Fibroblast of gingiva (primary cell): ENCODE results near the gene PTPRD.

Experiments
- DNase-seq: peaks from one replicate; pipeline ENCODE4 v3.0.0-alpha.2; 2011; ENCODE audit warnings: low read depth

The PTPRD gene

DNA sequence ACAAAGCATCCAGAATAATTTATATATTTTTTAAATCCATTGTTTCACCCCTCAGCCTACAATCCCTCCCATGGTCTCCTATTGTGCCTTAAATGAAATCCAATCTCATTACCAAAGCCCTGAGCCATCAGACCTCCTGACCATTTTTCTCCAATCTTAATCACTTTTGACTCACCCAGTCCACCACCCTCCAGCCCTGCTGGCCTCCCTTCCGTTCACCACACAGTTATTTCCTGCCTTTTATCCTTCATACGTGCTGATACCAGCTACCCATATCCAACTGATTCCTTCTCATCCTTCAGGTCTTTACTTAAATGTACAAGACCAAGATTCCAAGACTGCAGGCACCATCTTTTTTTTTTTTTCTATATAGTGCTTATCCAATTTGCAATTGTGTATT lies 1786.5 kb downstream of the PTPRD start:
- no peak for DNase-seq

DNA sequence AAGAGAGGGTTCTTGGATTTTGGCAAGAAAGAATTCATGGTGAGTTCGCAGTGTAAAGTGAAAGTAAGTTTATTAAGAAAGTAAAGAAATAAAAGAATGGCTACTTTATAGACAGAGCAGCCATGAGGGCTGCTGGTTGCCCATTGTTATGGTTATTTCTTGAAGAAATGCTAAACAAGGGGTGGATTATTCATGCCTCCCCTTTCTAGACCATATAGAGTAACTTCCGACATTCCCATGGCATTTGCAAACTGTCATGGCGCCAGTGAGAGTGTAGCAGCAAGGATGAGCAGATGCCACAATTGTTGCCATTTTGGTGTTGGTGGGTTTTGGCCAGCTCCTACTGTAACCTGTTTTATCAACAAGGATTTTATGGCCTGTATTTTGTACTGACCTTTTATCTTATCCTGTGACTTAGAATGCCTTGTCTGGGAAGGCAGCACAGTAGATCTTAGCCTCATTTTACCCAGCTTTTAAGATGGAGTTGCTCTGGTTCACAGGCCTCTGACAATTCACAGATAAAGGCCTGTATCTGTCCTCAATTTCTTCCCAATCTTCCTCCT lies 1787.1 kb downstream of the PTPRD start:
- no peak for DNase-seq

DNA sequence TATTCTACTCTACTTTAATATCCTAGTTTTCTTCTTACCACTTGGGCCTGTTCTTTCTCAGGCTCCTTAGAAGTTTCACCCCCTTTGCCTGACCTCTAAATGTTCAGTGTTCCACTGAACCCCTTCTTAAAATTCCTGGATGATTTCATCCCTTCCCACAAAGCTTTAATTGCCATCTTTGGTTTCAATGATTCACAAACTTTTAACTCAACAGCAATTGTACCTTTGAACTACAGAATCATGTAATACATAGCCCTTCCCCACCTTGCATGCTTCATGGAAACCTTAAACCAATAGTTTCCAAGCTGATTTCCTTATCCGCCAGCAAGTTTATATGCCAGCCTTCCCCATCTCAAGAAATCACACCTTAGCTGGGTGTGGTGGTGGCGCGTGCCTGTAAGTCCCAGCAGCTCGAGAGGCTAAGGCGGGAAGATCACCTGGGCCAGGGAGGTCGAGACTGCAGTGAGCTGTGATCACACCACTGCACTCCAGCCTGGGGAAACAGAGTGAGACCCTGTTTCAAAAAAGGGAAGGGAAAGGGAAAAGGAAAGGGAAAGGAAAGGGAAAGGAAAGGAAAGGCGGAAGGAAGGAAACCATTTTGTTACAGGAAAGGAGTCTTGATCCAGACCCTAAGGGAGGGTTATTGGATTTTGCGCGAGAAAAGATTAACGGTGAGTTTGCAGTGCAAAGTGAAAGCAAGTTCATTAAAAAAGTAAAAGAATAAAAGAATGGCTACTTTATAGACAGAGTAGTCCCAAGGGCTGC lies 1789.5 kb downstream of the PTPRD start:
- DNase-seq = no peak

DNA sequence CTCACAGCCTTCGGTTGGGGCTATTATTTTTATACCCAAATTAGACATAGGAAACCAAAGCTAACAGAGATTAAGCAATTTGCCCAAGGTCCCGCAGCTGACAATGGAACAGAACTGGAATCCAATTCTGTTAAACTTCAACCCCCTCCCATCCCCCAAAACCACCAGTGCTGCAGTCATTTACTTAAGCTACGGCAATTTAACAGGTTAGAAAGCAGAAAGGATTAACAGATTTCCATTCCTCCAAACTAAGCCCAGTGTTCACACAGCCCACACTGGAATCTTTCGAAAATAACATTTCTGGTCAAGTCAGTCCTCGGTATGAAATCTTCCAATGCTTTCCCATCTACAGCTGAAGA lies 1790.2 kb downstream of the PTPRD start:
- DNase-seq = no peak

DNA sequence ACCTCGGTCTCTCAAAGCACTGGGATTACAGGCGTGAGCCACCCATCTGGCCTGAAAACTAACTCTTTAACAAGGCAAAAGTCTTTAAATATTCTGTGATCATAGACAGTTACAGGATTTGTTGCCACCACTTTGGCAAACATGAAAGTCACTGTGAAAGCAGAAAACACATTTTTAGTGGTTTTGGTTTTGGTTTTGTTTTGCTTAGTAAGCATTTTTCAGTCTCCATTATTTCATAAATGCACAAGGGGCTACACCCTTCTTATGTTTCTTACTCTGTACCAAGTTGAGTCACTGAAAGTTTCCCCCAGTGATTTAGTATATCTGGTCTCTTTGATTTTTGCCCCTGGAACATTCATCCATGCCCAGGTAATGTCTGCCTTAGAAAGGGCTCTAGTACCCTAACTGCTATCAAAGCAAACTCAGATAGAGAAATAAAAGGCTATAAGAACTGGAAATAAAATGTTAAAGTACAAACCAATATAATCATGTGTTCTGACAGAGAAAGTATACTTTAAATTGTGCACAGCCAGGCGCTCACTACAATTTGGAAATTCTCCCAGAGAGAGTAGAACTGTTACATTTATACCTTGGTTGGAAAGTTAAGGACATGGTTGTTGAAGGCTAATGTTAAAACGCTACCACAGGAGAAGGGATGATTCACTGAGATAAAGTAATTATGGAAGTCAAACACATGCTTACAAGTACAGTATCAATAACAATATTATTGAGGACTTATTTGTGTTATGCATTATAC lies 1790.7 kb downstream of the PTPRD start:
- DNase-seq = no peak

DNA sequence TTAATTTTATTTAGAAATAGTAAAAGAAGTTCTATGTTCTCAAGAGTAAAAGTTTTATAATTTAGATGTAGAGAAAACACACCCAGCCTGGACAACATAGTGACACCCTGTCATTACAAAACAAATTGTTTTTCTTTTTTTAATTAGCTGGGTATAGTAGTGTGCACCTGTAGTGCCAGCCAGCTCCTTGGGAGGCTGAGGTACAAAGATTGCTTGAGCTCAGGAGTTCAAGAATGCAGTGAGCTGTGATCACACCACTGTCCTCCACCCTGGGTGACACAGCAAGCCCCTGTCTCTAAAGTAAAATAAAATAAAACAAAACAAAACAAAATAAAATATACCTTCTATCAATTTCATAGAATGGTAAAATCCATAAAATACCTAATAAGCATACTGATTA lies 1795.5 kb downstream of the PTPRD start:
- no peak for DNase-seq

DNA sequence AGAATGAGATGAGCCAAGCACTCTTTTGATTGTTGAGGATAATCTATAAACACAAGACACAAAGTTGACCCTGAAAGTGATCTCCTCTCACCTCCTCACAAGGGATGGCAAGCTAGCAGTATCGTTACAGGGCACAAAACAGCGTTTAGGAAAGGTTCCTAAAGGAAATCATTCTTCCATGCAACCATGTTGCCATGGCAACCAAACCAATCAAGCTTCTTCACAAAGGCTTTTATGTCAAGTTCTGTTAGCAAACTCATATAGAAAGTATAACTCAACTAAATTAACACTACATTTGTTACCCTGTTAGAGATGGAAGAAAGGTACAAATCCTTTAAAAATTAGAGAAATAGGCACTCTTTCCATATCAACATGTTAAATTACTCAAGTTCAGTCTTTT lies 1796.4 kb downstream of the PTPRD start:
- DNase-seq = no peak

DNA sequence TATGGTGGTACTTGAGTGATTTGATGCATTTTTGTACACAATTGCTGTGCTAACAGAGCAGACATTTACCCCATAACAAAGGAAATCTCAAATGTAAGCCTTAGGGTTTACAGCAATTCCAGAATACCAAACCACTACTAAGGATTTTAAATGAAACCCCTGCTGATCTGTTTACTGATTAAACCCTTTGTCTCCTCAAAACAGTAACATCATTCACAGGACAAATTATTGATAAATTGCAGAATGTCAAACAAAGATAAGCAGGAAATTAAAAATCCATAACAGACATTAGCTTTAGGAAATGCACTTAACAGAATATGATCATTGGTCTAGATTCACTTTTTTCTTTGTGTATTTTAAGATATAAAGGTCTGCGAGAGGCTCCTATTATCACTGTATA lies 1796.9 kb downstream of the PTPRD start:
- no peak for DNase-seq

DNA sequence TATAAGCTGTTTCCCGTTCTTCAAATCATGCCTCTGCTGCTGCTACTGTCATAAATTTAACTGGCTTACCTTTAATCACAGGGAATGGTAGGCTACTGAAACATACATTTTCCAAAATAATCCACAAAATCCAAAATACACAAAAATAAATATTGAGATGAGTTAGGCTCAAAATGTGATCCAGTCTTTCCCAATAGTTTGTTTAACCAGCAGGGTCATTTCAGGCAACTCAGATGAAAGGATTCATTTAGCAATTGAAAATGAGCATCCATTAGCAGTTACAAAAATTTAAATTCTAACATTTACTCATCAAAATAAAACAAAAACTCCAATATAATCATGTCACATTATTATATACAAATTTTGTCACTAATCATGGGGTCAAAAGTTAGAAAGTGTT lies 1797.6 kb downstream of the PTPRD start:
- no peak for DNase-seq

DNA sequence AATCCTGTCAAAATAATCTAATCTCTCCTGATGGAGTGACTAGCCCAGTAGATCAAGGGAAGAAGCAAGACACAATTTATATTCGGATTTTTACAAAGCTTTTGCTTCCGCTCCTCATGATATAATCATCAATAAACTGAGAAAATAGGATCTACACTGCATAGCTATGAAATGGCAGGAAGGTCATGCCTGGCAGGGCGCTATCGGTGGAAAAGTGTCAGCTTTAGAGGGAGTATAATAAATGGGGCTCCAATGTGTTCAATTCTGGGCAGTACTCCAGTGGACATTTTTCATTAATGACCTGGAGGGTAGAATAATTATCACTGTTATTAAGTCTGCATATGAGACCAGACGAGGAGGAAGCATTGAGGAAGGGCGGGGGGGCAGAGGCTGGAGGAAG lies 1799.9 kb downstream of the PTPRD start:
- no peak for DNase-seq

DNA sequence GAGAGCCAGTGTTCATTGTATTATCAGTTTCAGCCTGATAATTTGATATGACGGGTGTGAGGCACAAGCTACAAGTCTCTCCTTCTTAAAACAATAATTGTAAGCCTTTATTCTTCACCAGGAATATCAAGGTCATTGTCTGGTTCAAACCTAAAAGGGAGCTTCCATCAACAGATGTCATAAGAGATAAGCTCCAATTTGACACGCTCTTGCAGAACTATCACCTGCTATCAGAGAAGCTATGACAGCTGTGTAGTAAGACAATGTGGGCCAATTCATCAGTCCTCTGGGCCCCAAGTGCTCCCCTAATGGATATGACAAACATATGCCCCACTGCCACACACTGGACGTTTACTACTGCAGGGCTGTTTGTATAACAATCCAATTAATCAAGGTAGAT lies 1803.1 kb downstream of the PTPRD start:
- DNase-seq = no peak

DNA sequence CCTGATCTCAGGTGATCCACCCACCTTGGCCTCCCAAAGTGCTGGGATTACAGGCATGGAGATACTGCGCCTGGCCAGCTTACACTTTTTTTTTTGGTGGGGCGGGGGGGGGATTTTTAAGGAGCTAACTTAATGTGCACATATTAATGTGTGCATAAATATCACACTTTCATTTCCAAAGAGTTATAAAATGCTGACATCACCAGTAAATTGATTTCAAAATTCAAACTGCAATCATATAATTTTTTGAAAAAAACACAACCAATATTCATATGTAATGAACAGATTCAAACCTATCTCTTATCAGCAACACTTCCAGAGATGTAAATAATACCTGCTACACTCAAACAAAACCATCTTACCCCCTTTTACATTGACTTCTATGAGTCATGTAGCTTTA lies 1806.7 kb downstream of the PTPRD start:
- no peak for DNase-seq

DNA sequence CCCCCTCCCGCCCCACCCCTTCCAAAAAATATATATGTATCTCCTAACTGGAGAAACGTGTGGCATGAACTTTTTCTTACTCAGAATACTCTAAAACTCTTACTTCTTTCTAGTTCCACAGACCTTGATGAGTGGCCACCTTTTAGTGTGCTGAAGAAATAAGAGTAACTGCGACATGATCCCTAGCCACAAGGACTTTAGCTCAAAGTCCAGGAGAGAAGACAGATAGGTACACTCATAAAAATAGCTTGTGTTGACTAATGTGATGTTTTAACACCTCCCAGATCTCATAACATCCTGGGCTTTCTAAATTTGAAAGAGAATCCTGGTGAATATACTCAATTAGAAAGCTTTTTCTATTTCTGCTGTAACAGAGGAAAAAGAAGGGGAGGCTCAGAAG lies 1808.2 kb downstream of the PTPRD start:
- no peak for DNase-seq

DNA sequence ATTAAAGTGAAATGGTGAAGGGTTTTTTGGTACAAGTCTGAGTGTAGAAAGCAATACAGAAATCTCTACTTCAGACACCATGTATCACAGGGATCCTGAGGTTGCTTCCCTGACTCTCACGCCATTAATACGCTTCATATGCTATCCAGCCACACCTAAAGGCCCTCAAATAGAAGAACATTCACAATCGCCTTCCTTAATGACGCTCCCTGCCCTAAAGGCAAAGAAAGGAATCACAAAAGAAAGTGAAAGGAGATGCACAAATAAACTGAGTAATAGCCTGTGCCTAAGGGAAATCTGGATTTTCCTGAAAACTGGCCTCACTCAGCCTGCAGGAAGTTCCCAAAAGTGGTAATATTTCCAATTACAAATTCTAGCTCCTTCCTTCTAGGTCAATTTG lies 1810.6 kb downstream of the PTPRD start:
- DNase-seq = no peak

DNA sequence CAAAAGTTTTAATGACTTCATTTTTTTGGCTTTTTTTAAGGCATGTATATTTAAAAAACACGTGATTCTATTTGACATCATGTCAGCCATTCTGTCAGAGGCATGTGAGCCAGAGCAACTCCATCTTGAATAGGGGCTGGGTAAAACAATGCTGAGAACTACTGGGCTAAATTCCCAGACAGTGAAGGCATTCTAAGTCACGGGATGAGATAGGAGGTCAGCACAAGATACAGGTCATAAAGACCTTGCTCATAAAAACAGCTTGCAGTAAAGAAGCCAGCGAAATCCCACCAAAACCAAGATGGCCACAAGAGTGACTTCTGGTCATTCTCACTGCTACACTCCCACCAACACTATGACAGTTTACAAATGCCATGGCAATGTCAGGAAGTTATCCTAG lies 1812.6 kb downstream of the PTPRD start:
- no peak for DNase-seq

DNA sequence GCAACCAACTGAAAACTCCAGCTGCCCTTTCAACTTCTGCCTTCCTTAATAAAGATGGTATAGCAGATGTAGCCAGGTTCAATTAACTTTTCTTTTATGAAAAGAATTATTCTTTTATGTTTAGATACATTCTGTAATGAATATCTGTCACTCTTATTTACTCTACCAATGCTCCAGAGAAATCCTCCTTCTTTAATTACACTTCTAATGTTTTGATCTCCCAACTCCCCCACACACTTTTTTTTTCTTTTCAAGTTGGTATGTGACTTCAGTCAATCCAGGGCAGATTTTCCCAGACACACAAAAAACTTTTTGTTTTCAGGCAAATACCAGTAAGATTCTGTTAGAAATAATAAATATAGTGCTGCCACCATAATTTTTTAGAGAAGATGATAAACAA lies 1813.2 kb downstream of the PTPRD start:
- DNase-seq = no peak

DNA sequence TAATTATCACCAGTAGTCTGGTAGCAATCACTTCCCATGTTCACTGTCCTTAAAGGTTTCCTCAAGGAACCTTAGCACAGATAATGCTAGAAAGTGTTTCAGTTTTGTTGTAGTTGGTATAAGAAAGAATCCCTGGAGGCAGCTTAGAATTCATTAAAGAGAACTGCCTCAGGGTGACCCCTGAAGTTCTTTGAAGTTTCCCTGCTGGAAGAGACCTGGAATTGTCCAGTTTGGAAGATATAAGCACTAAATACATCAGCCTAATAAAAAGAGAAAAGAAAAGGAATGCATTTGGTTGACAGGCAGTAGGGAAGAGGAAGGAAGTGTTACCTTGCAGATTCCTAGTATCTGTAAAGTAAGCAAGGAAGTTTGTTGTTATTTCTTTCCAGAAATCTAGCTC lies 1813.6 kb downstream of the PTPRD start:
- no peak for DNase-seq

DNA sequence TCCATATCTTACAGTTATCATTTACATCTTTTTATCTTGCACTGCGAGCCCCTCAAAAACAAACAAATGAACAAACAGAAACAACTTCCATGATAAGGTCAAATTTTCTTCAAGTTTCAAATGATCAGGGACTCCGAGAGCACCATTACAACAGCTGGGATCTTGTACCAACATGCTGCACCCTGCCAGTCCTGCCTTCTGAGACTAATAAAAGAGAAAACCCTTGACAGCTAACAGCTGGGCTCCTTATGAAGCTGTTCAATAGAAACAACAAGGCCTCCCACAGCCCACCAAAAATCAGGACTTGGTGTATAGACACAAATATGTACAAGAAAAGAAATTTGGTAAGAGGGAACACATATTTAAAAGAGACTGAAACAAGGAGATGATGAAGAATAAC lies 1828.0 kb downstream of the PTPRD start:
- DNase-seq = no peak

DNA sequence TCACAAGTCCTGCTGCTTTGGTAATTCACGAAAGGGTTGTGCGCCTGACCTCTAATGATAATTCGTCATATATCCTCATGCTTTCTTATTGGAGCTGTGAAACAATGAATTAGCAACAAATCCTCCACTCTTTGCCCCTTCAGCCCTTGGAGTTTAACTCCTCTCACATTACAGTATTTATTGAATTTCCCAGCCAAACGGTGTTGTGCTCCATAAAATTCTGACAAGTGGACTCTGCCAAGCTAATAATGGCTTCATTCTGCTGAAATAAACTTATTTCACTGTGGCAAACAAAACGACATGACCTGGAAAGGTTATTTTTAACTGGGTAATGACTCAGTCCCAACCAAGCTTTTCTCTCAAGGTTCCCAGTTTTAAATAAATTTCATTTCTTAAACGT lies 1828.9 kb downstream of the PTPRD start:
- no peak for DNase-seq

DNA sequence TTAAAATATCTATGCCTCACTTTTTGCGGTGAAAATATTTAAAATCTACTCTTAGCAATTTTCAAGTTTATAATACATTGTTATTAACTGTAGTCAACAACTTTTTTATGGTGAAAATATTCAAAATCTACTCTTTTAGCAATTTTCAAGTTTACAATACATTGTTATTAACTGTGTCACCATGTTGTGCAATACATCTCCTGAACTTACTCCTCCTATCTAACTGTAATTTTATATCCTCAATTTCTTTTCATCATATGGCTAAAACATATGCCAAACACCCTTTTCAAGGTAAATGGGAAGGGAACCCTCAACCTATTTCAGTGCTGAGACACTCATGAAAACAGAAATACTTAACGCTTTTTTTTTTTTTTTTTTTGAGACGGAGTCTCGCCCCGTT lies 1830.6 kb downstream of the PTPRD start:
- DNase-seq = no peak

DNA sequence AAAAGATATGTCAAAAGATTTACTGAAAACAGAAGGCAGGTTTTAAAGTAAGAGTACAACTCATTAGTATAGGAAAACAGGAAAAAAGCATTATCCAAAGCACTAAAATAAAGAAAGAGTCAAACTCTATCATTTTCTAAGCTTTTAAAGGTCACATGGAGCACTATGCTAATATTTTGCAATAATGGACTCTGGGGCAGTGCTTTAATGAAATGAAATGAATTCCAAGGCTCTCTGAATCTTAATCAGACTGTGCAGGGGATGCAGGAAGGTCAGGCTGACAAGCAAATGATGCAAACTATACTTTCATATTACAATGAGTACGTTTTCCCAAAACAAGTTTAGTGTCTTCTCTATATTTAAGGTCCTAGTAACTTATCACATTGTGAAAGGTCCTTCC lies 1831.3 kb downstream of the PTPRD start:
- DNase-seq = no peak

DNA sequence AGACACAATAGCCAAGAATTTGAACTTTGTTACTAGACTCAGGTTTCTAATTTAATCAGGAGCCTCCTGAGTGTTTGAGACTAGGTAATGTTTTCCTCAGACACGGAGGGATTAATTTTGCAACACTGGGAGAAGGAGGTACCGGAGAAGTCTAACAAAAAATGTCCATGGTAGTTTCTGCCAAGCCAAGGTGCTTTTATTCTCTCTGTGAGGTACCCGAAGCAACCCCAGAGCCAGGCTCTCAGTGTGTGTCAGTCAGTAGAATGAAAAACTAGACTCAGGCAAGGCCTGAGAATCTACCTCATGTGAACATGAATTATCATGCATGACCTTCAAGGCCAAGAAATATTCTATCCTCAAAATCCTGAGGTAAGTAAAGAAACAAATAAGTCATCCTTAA lies 1832.4 kb downstream of the PTPRD start:
- DNase-seq = no peak

DNA sequence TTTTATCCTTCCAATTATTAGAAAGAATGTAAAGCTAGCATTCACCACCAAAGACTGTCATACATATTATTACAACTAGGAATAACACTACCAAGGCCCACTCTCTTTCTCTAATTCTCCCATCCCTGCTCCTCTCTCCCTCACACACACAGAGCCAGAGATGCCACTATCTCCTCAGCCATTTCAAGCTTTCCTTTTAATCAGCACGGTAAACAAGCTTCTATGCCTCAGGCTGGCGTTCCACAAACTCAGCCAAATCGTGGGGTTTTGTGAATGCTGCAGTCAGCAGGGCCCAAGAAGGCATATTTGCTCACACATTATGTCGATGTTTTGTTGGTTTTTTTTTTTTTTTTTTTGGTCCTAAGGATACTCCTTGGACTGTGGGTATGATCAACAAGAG lies 1833.3 kb downstream of the PTPRD start:
- DNase-seq = no peak

DNA sequence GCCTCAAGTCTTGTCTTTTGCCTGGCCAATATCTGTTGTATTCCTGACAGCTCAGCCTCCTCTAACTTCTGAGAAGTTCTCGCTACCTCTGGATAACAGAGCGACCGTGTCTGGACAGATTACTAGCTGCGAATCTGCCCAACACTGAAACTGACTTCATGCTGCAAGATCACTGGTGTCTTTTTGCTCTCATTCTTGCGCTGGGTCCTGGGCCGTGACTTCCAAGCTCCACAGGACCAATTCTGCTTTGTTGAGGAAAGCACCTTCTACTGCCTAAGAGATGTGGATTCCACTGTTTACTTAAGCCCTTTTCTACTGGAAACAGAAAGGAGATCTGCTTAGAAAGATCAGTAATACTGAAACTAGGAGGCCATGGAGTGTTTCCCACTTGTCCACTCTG lies 1834.4 kb downstream of the PTPRD start:
- no peak for DNase-seq
